HL-60 (cell line): ENCODE measurements around the gene JMJD1C.

Experiments
- TF ChIP-seq, protein P1 (sequence below): IDR thresholded peaks from one replicate; pipeline ENCODE4 v1.5.1; 2011; ENCODE audit warnings: low read length, control low read depth, inconsistent platforms; ENCODE audit not compliant: insufficient read depth
- TF ChIP-seq, protein P2 (sequence below): IDR thresholded peaks from 2 replicates; pipeline ENCODE4 v1.6.1; 2012; ENCODE audit warnings: low read depth; ENCODE audit not compliant: insufficient replicate concordance

DNA sequence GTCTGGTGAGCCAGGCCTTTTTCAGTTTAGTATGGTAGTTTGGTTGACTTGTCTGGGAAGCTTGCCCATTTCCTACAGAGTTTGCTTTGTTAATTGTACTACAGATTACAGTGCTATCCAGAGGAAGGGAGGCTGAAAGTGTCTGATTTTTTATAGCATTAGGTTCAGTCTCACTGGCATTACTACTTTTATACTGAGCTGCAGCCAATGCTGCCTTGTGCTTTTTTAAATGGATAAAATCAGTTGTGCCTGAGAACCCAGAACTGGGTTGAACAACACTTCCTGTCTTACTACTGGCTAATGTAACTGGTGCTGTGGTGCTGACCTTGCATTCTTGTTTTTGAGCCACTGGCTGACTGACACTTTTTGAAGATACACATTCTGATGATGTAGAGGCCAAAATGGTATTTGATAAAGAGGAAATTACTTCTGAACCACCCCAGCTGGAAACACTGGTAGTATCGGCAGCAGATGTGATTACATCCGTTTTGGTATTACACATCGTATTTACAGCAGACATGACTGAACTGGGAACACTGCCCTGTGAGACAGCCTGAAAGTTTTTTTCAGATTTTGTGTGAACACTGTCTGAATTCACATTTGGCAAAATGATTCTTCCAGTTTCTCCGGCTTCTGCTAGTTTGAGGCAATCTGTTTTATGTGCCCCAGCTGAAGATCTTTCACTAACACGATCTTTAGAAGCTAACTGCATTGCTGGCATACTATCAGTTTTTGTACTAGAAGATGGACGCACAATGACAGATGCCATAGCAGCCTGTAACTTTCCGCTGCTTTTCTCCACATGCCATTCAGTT lies 258.6 kb downstream of the JMJD1C start:
- TF ChIP-seq, protein P1, sequence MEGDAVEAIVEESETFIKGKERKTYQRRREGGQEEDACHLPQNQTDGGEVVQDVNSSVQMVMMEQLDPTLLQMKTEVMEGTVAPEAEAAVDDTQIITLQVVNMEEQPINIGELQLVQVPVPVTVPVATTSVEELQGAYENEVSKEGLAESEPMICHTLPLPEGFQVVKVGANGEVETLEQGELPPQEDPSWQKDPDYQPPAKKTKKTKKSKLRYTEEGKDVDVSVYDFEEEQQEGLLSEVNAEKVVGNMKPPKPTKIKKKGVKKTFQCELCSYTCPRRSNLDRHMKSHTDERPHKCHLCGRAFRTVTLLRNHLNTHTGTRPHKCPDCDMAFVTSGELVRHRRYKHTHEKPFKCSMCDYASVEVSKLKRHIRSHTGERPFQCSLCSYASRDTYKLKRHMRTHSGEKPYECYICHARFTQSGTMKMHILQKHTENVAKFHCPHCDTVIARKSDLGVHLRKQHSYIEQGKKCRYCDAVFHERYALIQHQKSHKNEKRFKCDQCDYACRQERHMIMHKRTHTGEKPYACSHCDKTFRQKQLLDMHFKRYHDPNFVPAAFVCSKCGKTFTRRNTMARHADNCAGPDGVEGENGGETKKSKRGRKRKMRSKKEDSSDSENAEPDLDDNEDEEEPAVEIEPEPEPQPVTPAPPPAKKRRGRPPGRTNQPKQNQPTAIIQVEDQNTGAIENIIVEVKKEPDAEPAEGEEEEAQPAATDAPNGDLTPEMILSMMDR = no peak
- TF ChIP-seq, protein P2, sequence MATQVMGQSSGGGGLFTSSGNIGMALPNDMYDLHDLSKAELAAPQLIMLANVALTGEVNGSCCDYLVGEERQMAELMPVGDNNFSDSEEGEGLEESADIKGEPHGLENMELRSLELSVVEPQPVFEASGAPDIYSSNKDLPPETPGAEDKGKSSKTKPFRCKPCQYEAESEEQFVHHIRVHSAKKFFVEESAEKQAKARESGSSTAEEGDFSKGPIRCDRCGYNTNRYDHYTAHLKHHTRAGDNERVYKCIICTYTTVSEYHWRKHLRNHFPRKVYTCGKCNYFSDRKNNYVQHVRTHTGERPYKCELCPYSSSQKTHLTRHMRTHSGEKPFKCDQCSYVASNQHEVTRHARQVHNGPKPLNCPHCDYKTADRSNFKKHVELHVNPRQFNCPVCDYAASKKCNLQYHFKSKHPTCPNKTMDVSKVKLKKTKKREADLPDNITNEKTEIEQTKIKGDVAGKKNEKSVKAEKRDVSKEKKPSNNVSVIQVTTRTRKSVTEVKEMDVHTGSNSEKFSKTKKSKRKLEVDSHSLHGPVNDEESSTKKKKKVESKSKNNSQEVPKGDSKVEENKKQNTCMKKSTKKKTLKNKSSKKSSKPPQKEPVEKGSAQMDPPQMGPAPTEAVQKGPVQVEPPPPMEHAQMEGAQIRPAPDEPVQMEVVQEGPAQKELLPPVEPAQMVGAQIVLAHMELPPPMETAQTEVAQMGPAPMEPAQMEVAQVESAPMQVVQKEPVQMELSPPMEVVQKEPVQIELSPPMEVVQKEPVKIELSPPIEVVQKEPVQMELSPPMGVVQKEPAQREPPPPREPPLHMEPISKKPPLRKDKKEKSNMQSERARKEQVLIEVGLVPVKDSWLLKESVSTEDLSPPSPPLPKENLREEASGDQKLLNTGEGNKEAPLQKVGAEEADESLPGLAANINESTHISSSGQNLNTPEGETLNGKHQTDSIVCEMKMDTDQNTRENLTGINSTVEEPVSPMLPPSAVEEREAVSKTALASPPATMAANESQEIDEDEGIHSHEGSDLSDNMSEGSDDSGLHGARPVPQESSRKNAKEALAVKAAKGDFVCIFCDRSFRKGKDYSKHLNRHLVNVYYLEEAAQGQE = no peak
